Measurements from ENCODE around the gene RHOD.

- TF ChIP-seq CTCF (IDR thresholded peaks at IDR 0.05) (peak; percentile 8; the same call in 1 of the 2 replicates), NFATC4 (CRISPR knock-in tag; IDR thresholded peaks at IDR 0.05) (no peak), ZNF317 (CRISPR knock-in tag; IDR thresholded peaks at IDR 0.05; ENCODE audit: borderline replicate concordance, low read depth) (no peak), CREM (CRISPR knock-in tag; IDR thresholded peaks at IDR 0.05) (no peak), SP1 (CRISPR knock-in tag; conservative IDR thresholded peaks at IDR 0.05) (no peak), ATF6 (CRISPR knock-in tag; IDR thresholded peaks at IDR 0.05) (no peak), FOXJ3 (CRISPR knock-in tag; IDR thresholded peaks at IDR 0.05; ENCODE audit: borderline replicate concordance) (no peak), PREB (CRISPR knock-in tag; IDR thresholded peaks at IDR 0.05; ENCODE audit: borderline replicate concordance) (no peak), CREB1 (CRISPR knock-in tag; IDR thresholded peaks at IDR 0.05) (no peak)
These were observed 38.5 kb downstream of the RHOD start for GRCh38 chr11:67095214-67095507.

Measured in WTC11 (cell line).